ENCODE results near the gene DGKB. TPM values are rescaled to one million over a fixed set of nuclear protein-coding genes. Genes with fewer than 3 reads are reported as not detected.

The DGKB gene
- total and polyA plus RNA-seq, 12 donors = 0.07 to 5.8 (median 1.5) TPM; not detected in 3

DNA sequence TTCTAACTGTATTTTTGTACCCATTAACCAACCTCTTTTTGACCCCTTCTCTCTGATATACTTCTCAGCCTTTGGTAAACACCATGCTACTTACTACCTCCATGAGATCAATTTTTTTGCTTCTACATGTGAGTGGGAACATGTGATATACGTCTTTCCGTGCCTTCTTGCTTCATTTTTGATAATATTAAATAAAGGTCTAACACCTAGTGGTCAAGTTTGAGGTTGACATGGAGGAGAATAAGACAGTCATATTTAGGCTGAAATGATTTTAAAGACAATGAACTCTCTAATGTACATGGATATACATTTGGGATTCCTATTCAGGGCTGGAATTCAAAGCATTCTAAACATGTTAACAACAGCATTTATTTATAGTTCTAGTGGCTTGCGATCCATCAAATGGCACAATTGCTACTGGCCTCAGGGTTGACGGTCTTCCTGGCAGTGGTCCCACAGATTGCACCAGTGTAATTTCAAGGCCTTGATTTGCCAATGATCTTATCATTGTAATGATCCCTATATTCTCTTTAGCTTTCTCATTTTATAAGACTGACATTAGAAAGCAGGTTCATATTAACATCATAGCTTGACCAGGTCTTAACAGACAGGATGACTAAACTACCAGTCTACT, 597.2 kb downstream of the DGKB start:
- no peak for TF ChIP-seq POLR2A (IDR thresholded peaks at IDR 0.05)
- TF ChIP-seq, protein P1, sequence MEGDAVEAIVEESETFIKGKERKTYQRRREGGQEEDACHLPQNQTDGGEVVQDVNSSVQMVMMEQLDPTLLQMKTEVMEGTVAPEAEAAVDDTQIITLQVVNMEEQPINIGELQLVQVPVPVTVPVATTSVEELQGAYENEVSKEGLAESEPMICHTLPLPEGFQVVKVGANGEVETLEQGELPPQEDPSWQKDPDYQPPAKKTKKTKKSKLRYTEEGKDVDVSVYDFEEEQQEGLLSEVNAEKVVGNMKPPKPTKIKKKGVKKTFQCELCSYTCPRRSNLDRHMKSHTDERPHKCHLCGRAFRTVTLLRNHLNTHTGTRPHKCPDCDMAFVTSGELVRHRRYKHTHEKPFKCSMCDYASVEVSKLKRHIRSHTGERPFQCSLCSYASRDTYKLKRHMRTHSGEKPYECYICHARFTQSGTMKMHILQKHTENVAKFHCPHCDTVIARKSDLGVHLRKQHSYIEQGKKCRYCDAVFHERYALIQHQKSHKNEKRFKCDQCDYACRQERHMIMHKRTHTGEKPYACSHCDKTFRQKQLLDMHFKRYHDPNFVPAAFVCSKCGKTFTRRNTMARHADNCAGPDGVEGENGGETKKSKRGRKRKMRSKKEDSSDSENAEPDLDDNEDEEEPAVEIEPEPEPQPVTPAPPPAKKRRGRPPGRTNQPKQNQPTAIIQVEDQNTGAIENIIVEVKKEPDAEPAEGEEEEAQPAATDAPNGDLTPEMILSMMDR (IDR thresholded peaks at IDR 0.05) = peak in 1 of 6 experiments; percentile 14
- intact Hi-C loops (cut with DNase I) = no loop called here
- 59 to 66% (median 61%) methylated on average over 4 of the region's 4 CpGs for WGBS, 4 donors
- Histone ChIP-seq H3K4me1 (replicated peaks in 1 of 2) (no peaks in the 10 kb centered on the region), H3K36me3 (replicated peaks in 1 of 2) (no peaks in the 10 kb centered on the region), H3K4me3 (no peak overlapping the region), H3K9me3 (replicated peaks in 1 of 3) (no peaks in the 10 kb centered on the region), H3K27ac (no peak overlapping the region), H3K27me3 (no peaks in the 10 kb centered on the region)
- peak in 3 of 7 donors; percentile 28 to 53 (median 41) for DNase-seq

DNA sequence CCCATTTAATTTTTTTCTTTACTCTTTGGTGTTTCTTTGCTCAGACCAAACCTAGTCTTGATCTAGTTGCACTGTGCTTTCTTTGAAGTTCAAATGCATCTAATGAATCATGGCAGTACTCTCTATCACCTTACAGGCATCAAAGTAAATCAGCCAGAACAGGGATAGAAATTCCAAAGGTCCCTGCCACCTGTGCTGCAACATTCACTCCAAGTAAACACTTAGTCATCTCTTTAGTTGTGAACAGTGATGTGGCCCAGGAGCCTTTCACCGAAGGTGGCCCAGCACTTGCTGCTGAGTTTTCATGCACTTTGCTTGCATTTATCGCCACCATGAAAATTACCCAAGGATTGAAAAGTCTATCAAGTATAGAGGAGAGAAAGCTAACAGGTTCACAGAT, 599.0 kb downstream of the DGKB start:
- 85 to 98% (median 93%) methylated on average over 2 of the region's 2 CpGs for WGBS, 4 donors
- intact Hi-C loops (cut with DNase I) = no loop called here
- H3K4me1 ChIP-seq (replicated peaks in 1 of 2) = no peaks in the 10 kb centered on the region
- H3K4me3 ChIP-seq = no peak overlapping the region
- H3K9me3 ChIP-seq (replicated peaks in 1 of 3) = no peaks in the 10 kb centered on the region
- H3K36me3 ChIP-seq (replicated peaks in 1 of 2) = no peaks in the 10 kb centered on the region
- no peak for DNase-seq
- H3K27me3 ChIP-seq = no peaks in the 10 kb centered on the region
- TF ChIP-seq, protein P1 (IDR thresholded peaks at IDR 0.05) = no peak
- no peak for TF ChIP-seq POLR2A (IDR thresholded peaks at IDR 0.05)
- no peak overlapping the region for H3K27ac ChIP-seq

DNA sequence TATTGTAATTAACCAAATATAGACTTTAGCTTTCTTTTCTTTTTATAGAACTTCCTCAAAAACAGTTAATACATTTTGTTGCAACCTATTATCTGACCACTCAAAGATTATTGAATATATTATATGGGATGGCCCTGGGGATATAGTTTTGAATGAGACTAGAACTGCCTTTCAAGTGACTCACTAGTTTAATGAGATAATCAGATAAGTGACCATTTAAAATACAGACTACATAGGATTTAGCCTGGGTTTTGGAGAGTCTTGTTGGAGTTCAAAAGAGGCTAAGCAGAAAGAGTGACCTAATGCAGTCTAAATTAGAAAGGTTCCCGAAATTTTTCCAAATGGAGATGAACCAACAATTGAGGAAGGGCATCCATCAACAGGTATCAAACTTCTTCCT, 607.9 kb downstream of the DGKB start:
- Histone ChIP-seq H3K27ac (no peak overlapping the region), H3K27me3 (no peaks in the 10 kb centered on the region), H3K4me1 (replicated peaks in 1 of 2) (no peaks in the 10 kb centered on the region), H3K36me3 (replicated peaks in 1 of 2) (no peaks in the 10 kb centered on the region), H3K4me3 (no peak overlapping the region), H3K9me3 (replicated peaks in 1 of 3) (no peaks in the 10 kb centered on the region)
- intact Hi-C loops (cut with DNase I) = no loop called here
- WGBS, 4 donors = 65 to 90% (median 70%) methylated on average over 1 of the region's 1 CpG
- no peak for TF ChIP-seq POLR2A (IDR thresholded peaks at IDR 0.05)
- TF ChIP-seq, protein P1 (IDR thresholded peaks at IDR 0.05) = no peak
- no peak for DNase-seq

DNA sequence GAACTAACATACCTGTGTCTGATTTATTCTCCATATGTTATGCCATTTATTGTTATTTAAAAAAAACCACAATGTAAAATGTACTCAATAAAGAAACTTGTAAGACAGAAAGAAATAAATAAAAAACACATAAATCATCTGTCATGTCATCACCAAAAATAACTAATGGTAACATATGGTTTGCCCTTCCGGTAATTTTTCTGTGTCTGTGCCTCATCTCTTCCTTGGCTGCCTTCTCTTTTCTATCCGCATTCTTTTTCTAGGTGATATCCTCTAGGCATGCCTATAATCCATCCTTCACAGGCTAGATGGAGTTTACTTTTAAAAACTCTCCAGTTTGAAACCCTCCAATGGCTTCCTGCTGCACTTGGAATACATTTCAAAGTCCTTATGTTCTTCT, 609.1 kb downstream of the DGKB start:
- TF ChIP-seq, protein P1 (IDR thresholded peaks at IDR 0.05) = no peak
- TF ChIP-seq POLR2A (IDR thresholded peaks at IDR 0.05) = no peak
- WGBS, 4 donors = 76 to 89% (median 83%) methylated on average over 2 of the region's 2 CpGs
- no peaks in the 10 kb centered on the region for H3K9me3 ChIP-seq (replicated peaks in 1 of 3)
- no peaks in the 10 kb centered on the region for H3K4me1 ChIP-seq (replicated peaks in 1 of 2)
- H3K4me3 ChIP-seq = no peak overlapping the region
- intact Hi-C loops (cut with DNase I) = no loop called here
- H3K27me3 ChIP-seq = no peaks in the 10 kb centered on the region
- no peak for DNase-seq
- H3K27ac ChIP-seq = no peak overlapping the region
- H3K36me3 ChIP-seq (replicated peaks in 1 of 2) = no peaks in the 10 kb centered on the region

Data from adrenal gland (tissue), 12 donors.